Stimulated activated CD8-positive, alpha-beta memory T cell treated with anti-CD3 and anti-CD28 coated beads, Interleukin-4, amount 100 ng/mL, for 4 hours (primary cell): Measurements from ENCODE around the gene SIX5.

Source experiments
- DNase-seq, 2 donors: peaks; one replicate each; pipeline ENCODE4 v3.0.0-alpha.2; 2020; ENCODE audit warnings: low read depth in 2 of 2, low spot score in 1 of 2

SIX5 gene

GRCh38 chr19:45793178-45793564 lies 24.1 kb upstream of the SIX5 start:
- DNase-seq, result no peak

GRCh38 chr19:45792470-45793177 lies 23.6 kb upstream of the SIX5 start, which contains the start of gene DMWD:
TSS of gene DMWD (minus strand) at chr19:45792845. CDS start at chr19:45792756, 89 bp downstream.
- DNase-seq, result peak; percentile 99

GRCh38 chr19:45791744-45792469 lies 22.9 kb upstream of the SIX5 start:
- no peak for DNase-seq

GRCh38 chr19:45790942-45791341 lies 21.9 kb upstream of the SIX5 start:
- DNase-seq, result no peak

- no peak for DNase-seq
Measured at GRCh38 chr19:45789035-45789786, 20.2 kb upstream of the SIX5 start.

GRCh38 chr19:45786533-45786894 lies 17.5 kb upstream of the SIX5 start:
- DNase-seq, result no peak

- DNase-seq, result no peak
Measured at GRCh38 chr19:45785781-45786532, 16.9 kb upstream of the SIX5 start.

GRCh38 chr19:45785097-45785496 lies 16.0 kb upstream of the SIX5 start:
- no peak for DNase-seq

- DNase-seq, result no peak
Measured at GRCh38 chr19:45784096-45784495, 15.0 kb upstream of the SIX5 start.

GRCh38 chr19:45782820-45783785 lies 14.1 kb upstream of the SIX5 start:
- DNase-seq, result no peak

- DNase-seq, result no peak
Measured at GRCh38 chr19:45782162-45782691, 13.2 kb upstream of the SIX5 start, which contains the start of gene DMPK. TSS of gene DMPK (minus strand) at chr19:45782490. CDS start at chr19:45782352, 138 bp downstream.

- no peak for DNase-seq
Measured at GRCh38 chr19:45781214-45782161, 12.4 kb upstream of the SIX5 start.

GRCh38 chr19:45780448-45781213 lies 11.6 kb upstream of the SIX5 start:
- no peak for DNase-seq

- no peak for DNase-seq
Measured at GRCh38 chr19:45780146-45780447, 11.0 kb upstream of the SIX5 start.

GRCh38 chr19:45779231-45780145 lies 10.4 kb upstream of the SIX5 start:
- peak; percentile 50 to 60 for DNase-seq

- DNase-seq, result no peak
Measured at GRCh38 chr19:45778010-45778661, 9.1 kb upstream of the SIX5 start.
